K562 (cell line): Measurements from ENCODE around the gene ZKSCAN5. TPM values are rescaled to one million over a fixed set of nuclear protein-coding genes. Genes with fewer than 3 reads are reported as not detected.

Experiments used
- CCAR2 ChIP-seq: fragments of 200-400 bp; formaldehyde crosslinking; IDR thresholded peaks from 2 replicates; pipeline ENCODE4 v1.6.1; 2017; ENCODE audit warnings: mild to moderate bottlenecking, low read depth, low read length
- CEBPB ChIP-seq: fragments of 450-650 bp; IDR thresholded peaks from 2 replicates; pipeline ENCODE4 v1.6.1; 2016; ENCODE audit warnings: missing genetic modification characterization, missing compliant biosample characterization
- HMGN3 ChIP-seq: IDR thresholded peaks from 2 replicates; pipeline ENCODE4 v1.6.1; 2011; ENCODE audit warnings: borderline replicate concordance, low read depth, mild to moderate bottlenecking, mixed read lengths, low read length; ENCODE audit not compliant: insufficient read length; ENCODE audit errors: extremely low read depth
- KDM2B ChIP-seq: fragments of 250-450 bp; sonication (Bioruptor Pico); IDR thresholded peaks from 2 replicates; pipeline ENCODE4 v1.8.0; 2021; ENCODE audit warnings: mild to moderate bottlenecking, moderate library complexity
- MTA2 ChIP-seq: fragments of 450-650 bp; IDR thresholded peaks from 2 replicates; pipeline ENCODE4 v1.6.1; 2016; ENCODE audit warnings: low read depth
- NR4A1 ChIP-seq, 2 experiments: fragments of 250-450 bp in 1 of 2; fragments of 450-650 bp in 1 of 2; sonication (Bioruptor Pico) in 1 of 2; IDR thresholded peaks; 2 replicates each; pipeline versions ENCODE4 v1.4.0 to v1.6.1; 2016 to 2020; ENCODE audit warnings: mild to moderate bottlenecking in 2 of 2, missing compliant biosample characterization in 1 of 2, missing genetic modification characterization in 1 of 2, moderate library complexity in 1 of 2
- PCBP2 ChIP-seq: fragments of 200-400 bp; formaldehyde crosslinking; IDR thresholded peaks from 2 replicates; pipeline ENCODE4 v1.6.1; 2018; ENCODE audit warnings: low read length, low read depth, mild to moderate bottlenecking, moderate library complexity; ENCODE audit not compliant: poor library complexity, severe bottlenecking
- PTBP1 ChIP-seq: fragments of 200-400 bp; formaldehyde crosslinking; IDR thresholded peaks from 2 replicates; pipeline ENCODE4 v1.6.1; 2017; ENCODE audit warnings: low read depth, low read length
- RBM34 ChIP-seq: fragments of 200-400 bp; formaldehyde crosslinking; IDR thresholded peaks from 2 replicates; pipeline ENCODE4 v1.6.1; 2018; ENCODE audit warnings: low read length, borderline replicate concordance; ENCODE audit not compliant: insufficient read depth
- RFX7 ChIP-seq: fragments of 250-450 bp; sonication (Bioruptor Pico); IDR thresholded peaks from 2 replicates; pipeline ENCODE4 v1.5.1; 2021; ENCODE audit warnings: mild to moderate bottlenecking
- SREBF2 ChIP-seq: sonication (generic); formaldehyde crosslinking; IDR thresholded peaks from 2 replicates; pipeline ENCODE4 v1.4.0; 2020; ENCODE audit warnings: mild to moderate bottlenecking, missing genetic modification reagents
- TCFL5 ChIP-seq: fragments of 250-450 bp; sonication (Bioruptor Pico); conservative IDR thresholded peaks from 2 replicates; pipeline ENCODE4 v1.6.1; 2021; ENCODE audit warnings: mild to moderate bottlenecking, moderate library complexity, matching md5 sums
- TOE1 ChIP-seq, 2 experiments: fragments of 450-650 bp in 1 of 2; sonication (generic) in 1 of 2; formaldehyde crosslinking in 1 of 2; IDR thresholded peaks; 2 replicates each; pipeline versions ENCODE4 v1.7.1 to v1.8.0; 2016 to 2022; ENCODE audit warnings: borderline replicate concordance in 2 of 2, mild to moderate bottlenecking in 2 of 2, antibody characterized with exemption in 1 of 2, inconsistent platforms in 1 of 2, low read depth in 1 of 2, missing genetic modification reagents in 1 of 2, moderate library complexity in 1 of 2
- ZFP30 ChIP-seq: fragments of 250-450 bp; sonication (Bioruptor Pico); IDR thresholded peaks from 2 replicates; pipeline ENCODE4 v1.8.0; 2022; ENCODE audit warnings: moderate library complexity, mild to moderate bottlenecking, inconsistent platforms, borderline replicate concordance
- ZNF165 ChIP-seq: fragments of 250-450 bp; sonication (Bioruptor Pico); IDR thresholded peaks from 2 replicates; pipeline ENCODE4 v1.4.0; 2020; ENCODE audit warnings: borderline replicate concordance
- ZNF217 ChIP-seq: sonication (generic); formaldehyde crosslinking; IDR thresholded peaks from 2 replicates; pipeline ENCODE4 v1.8.0; 2022; ENCODE audit warnings: mild to moderate bottlenecking, missing genetic modification reagents
- ZNF436 ChIP-seq: fragments of 250-450, 450-650 bp; sonication (Bioruptor Pico); formaldehyde crosslinking; IDR thresholded peaks from 2 replicates; pipeline ENCODE4 v1.7.0; 2020; ENCODE audit warnings: mild to moderate bottlenecking
- ZNF551 ChIP-seq: fragments of 250-450 bp; sonication (Bioruptor Pico); IDR thresholded peaks from 2 replicates; pipeline ENCODE4 v1.5.0; 2021; ENCODE audit warnings: mild to moderate bottlenecking, moderate library complexity
- ZNF76 ChIP-seq: fragments of 250-450 bp; sonication (Bioruptor Pico); IDR thresholded peaks from 2 replicates; pipeline ENCODE4 v1.4.0; 2020; ENCODE audit warnings: mild to moderate bottlenecking, moderate library complexity, borderline replicate concordance
- polyA plus RNA-seq, 8 experiments: library from polyadenylated mRNA; depleted of rRNA in 4 of 8; stranded (reverse) in 5 of 8; unstranded in 3 of 8; fragments of >200 nt; fragmentation: Nextera tagmentation in 2 of 8; fragmentation: Illumina TruSeq in 1 of 8; extraction: Ambion mirVana in 2 of 8; extraction: Trizol in 1 of 8; gene quantifications; 2 replicates each; pipeline versions ENCODE4 v1.2.1 to v1.2.3, GENCODE V29; 2011 to 2014; ENCODE audit warnings: inconsistent platforms in 1 of 8, missing spikeins in 1 of 8
- total RNA-seq, 7 experiments: library from RNA; depleted of rRNA in 6 of 7; stranded (reverse); fragments of >200 nt in 6 of 7; fragmentation: Illumina TruSeq in 2 of 7; extraction: Trizol in 2 of 7; gene quantifications; 2 replicates each; pipeline versions ENCODE4 v1.2.1 to v1.2.3, GENCODE V29; 2011 to 2021; ENCODE audit warnings: low replicate concordance in 1 of 7
- TF ChIP-seq, protein P1 (sequence below): fragments of 250-450 bp; sonication (Bioruptor Pico); IDR thresholded peaks from 2 replicates; pipeline ENCODE4 v1.8.0; 2022; ENCODE audit warnings: moderate library complexity, mild to moderate bottlenecking, inconsistent platforms
- TF ChIP-seq, protein P2 (sequence below), 2 experiments: fragments of 450-650 bp; IDR thresholded peaks; 2 replicates each; pipeline ENCODE4 v1.6.1; 2016
- TF ChIP-seq, protein P3 (sequence below): sonication (generic); IDR thresholded peaks from 2 replicates; pipeline ENCODE4 v1.6.1; 2016
- TF ChIP-seq, protein P4 (sequence below): fragments of 450-650 bp; formaldehyde crosslinking; IDR thresholded peaks from 2 replicates; pipeline ENCODE4 v1.4.0; 2020; ENCODE audit warnings: mild to moderate bottlenecking, moderate library complexity

ZKSCAN5 gene
- total and polyA plus RNA-seq, 9 of the 15 experiments (the other 6 are each of a cell fraction or from before 2014, with no cell fraction given), result 4.2 to 19.0 (median 15.0) TPM

DNA sequence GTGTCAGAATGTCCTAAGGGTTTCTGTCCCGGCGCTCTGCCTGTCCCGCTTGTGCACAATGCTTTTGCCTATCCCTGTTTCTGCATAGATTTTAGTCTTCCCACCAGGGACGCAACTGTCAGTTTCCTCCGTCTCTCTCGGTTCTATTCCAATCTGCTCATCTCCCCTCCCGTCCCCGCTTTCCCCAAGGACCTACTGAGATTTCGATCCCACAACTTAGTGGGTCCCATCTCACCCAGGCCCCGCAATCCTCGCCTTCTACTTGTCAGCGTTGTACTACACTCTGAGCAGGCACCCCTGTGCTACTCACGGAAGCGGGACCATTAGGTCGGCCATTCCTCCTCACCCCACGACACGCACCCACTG lies 53.5 kb downstream of the ZKSCAN5 start (continued):
- TF ChIP-seq RFX7, result no peak
- no peak for TF ChIP-seq PTBP1
- TF ChIP-seq RBM34, result no peak
- TF ChIP-seq CCAR2, result no peak
- TF ChIP-seq SREBF2 (CRISPR knock-in tag), result no peak
- TF ChIP-seq, protein P1, sequence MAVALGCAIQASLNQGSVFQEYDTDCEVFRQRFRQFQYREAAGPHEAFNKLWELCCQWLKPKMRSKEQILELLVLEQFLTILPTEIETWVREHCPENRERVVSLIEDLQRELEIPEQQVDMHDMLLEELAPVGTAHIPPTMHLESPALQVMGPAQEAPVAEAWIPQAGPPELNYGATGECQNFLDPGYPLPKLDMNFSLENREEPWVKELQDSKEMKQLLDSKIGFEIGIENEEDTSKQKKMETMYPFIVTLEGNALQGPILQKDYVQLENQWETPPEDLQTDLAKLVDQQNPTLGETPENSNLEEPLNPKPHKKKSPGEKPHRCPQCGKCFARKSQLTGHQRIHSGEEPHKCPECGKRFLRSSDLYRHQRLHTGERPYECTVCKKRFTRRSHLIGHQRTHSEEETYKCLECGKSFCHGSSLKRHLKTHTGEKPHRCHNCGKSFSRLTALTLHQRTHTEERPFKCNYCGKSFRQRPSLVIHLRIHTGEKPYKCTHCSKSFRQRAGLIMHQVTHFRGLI (CRISPR knock-in tag), result no peak
- TF ChIP-seq ZFP30, result no peak
- no peak for TF ChIP-seq HMGN3
- TF ChIP-seq, protein P2, sequence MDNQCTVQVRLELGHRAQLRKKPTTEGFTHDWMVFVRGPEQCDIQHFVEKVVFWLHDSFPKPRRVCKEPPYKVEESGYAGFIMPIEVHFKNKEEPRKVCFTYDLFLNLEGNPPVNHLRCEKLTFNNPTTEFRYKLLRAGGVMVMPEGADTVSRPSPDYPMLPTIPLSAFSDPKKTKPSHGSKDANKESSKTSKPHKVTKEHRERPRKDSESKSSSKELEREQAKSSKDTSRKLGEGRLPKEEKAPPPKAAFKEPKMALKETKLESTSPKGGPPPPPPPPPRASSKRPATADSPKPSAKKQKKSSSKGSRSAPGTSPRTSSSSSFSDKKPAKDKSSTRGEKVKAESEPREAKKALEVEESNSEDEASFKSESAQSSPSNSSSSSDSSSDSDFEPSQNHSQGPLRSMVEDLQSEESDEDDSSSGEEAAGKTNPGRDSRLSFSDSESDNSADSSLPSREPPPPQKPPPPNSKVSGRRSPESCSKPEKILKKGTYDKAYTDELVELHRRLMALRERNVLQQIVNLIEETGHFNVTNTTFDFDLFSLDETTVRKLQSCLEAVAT (IDR thresholded peaks at IDR 0.05), result peak; percentile 62 to 63; a peak in 3 of 4 replicates
- no peak for TF ChIP-seq ZNF436 (CRISPR knock-in tag)
- TF ChIP-seq ZNF551, result no peak
- no peak for TF ChIP-seq KDM2B (CRISPR knock-in tag)
- TF ChIP-seq, protein P3, sequence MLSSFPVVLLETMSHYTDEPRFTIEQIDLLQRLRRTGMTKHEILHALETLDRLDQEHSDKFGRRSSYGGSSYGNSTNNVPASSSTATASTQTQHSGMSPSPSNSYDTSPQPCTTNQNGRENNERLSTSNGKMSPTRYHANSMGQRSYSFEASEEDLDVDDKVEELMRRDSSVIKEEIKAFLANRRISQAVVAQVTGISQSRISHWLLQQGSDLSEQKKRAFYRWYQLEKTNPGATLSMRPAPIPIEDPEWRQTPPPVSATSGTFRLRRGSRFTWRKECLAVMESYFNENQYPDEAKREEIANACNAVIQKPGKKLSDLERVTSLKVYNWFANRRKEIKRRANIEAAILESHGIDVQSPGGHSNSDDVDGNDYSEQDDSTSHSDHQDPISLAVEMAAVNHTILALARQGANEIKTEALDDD, result no peak
- no peak; the same call in 1 of the 2 replicates for TF ChIP-seq NR4A1 (CRISPR knock-in tag; IDR thresholded peaks at IDR 0.05)
- no peak for TF ChIP-seq NR4A1 (tag; IDR thresholded peaks at IDR 0.05)
- no peak for TF ChIP-seq TCFL5 (CRISPR knock-in tag)
- TF ChIP-seq ZNF165 (CRISPR knock-in tag), result no peak
- TF ChIP-seq MTA2, result no peak
- no peak for TF ChIP-seq ZNF217 (CRISPR knock-in tag)
- TF ChIP-seq TOE1 (IDR thresholded peaks at IDR 0.05; ENCODE audit: borderline replicate concordance), result no peak; the same call in 1 of the 2 replicates
- peak; percentile 69; the same call in 1 of the 2 replicates for TF ChIP-seq TOE1 (CRISPR knock-in tag; IDR thresholded peaks at IDR 0.05; ENCODE audit: borderline replicate concordance, low read depth)
- TF ChIP-seq CEBPB (tag), result no peak
- no peak for TF ChIP-seq ZNF76 (CRISPR knock-in tag)
- no peak for TF ChIP-seq PCBP2
- TF ChIP-seq, protein P4, sequence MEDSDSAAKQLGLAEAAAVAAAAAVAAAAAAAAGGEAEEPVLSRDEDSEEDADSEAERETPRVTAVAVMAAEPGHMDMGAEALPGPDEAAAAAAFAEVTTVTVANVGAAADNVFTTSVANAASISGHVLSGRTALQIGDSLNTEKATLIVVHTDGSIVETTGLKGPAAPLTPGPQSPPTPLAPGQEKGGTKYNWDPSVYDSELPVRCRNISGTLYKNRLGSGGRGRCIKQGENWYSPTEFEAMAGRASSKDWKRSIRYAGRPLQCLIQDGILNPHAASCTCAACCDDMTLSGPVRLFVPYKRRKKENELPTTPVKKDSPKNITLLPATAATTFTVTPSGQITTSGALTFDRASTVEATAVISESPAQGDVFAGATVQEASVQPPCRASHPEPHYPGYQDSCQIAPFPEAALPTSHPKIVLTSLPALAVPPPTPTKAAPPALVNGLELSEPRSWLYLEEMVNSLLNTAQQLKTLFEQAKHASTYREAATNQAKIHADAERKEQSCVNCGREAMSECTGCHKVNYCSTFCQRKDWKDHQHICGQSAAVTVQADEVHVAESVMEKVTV (CRISPR knock-in tag), result no peak
